GM19455 (cell line): ENCODE measurements around the gene SHMT2.
A peak's percentile ranks its signal among the peaks of the same experiment; 100 is the strongest.

ENCODE experiments used
- ATAC-seq: cut with Tn5 transposase; IDR thresholded peaks from one replicate; pipeline ENCODE4 v1.9.1; 2021; ENCODE audit not compliant: unreplicated experiment

Gene SHMT2

DNA sequence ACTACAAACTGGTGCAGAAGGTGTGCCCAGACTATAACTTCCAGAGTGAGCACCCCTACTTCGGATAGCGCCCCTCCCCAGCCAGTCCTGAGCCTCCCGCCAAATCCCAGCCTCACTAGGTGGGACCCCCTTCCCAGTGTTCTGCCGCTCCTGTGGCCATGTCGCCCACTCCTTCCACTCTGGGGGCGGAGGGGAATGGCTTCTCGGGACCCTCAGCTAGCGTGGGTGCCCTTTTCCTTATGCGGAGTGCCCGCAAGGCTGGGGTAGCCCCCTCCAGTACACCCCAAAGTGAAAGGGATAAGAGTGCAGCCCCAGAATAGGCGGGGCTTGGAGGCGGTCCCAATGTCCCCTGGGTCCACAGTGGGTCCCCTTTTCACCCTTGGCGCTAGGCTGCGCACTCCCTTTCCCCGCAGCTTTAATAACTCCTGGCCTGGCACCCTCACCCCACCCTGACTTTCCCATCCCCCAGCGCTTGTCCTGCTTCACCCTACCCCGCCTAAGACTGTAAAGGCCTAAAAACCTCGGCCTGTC lies 3.8 kb upstream of the SHMT2 start:
- no peak for ATAC-seq

DNA sequence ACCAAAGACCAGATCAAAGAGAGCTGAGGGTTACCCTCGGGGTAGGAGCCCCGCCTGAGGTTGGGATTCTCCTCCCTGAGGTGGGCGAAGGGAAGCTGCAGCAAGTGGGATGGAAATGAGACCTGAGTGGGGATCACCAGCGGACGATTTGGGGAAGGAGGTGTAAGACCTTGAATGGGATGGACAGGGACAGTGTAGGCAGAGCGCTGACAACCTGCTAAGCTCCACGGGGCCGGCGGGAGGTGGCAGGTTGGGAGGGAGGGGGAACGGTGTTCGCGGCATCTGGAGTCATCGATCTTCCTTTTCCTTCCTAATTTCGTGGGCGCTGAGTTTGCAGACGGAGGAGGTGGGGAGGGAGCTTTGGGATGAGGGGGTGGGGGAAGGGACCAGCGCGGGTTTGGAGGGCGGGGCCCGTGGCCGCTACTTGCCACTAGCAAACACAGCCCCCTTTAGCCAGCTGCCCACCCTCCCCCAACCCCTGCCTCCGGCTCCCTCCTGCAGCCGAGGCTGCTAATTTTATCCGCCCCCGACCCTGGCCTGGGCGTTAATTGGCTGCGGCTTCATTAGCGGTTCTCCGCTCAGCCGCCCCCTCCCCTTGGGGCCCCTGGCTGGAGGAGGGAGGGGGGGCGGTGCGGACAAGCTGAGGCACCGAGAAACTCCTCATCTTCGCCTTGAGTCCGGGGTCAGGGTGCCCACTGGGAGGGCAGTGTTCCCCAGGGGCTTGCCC lies 2.8 kb upstream of the SHMT2 start:
- no peak for ATAC-seq

DNA sequence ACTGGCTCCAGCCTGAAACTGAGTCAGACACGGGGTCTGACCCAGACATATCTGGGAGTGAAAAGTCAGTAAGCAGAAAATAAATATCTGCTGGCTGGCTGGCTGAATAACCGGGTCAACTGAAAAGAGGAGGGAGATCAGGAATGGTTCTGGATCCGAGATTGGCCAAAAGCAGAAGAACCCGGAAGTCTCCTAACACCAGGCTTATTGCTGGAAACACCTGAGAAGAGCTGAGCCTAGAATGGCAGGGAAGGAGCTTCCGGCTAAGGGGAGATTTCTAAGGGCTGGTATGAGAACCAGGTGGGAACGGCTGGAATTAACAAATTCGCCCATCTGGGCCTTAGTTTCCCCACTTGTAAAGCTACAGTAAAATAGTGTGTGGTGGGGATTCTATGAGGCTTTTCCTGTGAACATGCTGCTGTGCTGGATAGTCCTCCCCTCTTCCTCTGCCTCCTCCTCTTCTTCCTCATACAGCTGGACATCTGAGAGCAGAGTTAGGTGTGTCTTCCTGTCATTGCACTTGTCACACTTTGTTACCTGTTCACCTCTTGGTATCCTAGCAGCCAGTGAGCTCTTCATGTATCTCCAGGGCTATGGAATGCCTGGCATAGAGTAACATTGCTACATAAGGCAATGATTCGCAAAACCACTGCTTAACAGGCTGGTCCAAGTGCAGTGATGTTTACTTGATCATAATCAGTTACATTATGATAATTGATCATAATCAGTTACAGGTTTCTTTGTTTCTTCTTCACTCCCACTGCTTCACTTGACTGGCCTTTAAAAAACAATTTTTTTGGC lies 2.0 kb upstream of the SHMT2 start:
- no peak for ATAC-seq

DNA sequence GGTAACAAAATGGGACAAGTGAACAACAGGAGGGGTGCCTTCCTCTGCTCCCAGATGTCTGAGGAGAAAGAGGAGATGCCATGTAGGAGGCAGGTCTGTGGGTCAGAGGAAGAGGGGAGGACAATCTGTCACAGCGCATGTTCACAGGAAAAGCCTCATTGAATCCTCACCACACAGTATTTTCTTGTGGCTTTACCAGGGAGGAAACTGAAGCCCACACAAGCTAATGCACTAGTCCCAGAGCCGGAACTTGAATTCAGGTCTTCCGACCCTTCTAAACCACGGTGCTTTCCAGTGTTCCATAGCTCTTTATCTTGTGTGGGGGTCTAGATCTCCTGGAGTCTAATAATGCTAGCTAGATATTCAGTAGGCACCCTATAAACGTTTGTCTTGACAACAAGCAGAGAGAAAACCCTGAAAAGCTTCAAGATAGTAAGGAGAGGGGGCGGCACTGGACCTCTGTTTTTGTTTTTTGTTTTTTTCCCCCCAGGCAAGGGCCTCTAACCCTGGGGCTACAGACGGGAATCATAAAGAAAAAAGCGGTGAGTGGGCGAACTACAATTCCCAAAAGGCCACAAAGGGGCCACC lies 371 bp upstream of the SHMT2 start:
- ATAC-seq = peak; percentile 8

DNA sequence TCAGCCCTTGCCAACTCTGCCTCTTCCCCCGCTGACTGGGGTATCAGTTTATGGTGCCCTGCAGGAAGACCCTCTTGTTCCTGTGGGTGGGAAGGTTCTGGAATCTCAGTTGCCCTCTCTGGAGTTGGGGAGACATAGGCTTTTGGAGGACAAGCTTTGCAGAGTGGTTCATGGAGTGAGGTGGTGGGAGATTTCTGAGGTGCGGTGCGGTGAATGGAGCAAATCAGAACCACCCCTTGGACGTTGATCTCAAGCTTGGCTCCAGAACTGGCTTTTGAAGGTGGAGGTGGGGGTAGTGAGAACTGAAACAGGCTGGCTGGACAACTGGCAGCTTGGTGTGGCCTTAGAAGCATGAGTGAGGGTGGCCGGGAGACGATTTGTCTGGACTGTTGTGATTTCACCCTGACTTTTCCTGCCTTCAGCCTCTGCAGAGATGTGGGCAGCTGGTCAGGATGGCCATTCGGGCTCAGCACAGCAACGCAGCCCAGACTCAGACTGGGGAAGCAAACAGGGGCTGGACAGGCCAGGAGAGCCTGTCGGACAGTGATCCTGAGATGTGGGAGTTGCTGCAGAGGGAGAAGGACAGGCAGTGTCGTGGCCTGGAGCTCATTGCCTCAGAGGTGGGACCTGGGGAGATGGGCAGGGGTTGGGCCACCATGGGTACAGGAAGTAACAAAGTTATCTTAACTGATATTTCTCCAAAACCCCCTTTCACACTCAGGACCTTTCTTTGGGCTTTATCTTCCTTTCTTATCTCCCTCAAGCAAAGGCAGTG lies 1.1 kb downstream of the SHMT2 start:
- no peak for ATAC-seq

DNA sequence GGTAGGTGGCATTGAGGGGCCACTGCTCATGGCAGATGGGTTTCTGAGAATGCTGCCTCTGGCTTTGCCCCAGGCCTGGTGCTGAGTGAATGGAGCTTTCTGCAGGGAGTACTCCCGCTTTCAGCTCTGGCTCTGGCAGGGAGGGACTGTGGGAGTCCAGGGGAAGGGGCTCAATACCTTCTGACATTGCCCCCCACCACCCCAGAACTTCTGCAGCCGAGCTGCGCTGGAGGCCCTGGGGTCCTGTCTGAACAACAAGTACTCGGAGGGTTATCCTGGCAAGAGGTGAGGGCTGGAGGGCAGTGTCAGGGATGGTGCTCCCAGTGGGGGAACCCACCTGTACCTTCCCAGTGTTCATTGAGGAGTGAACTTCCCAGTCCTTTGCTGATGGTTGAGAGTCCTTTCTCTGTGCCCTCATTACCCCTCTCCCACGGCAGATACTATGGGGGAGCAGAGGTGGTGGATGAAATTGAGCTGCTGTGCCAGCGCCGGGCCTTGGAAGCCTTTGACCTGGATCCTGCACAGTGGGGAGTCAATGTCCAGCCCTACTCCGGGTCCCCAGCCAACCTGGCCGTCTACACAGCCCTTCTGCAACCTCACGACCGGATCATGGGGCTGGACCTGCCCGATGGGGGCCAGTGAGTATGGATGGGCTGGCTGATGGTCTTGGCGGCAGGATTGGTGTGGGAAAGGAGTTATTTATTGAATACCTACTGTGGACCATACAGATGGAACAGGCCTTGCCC lies 1.9 kb downstream of the SHMT2 start:
- no peak for ATAC-seq

DNA sequence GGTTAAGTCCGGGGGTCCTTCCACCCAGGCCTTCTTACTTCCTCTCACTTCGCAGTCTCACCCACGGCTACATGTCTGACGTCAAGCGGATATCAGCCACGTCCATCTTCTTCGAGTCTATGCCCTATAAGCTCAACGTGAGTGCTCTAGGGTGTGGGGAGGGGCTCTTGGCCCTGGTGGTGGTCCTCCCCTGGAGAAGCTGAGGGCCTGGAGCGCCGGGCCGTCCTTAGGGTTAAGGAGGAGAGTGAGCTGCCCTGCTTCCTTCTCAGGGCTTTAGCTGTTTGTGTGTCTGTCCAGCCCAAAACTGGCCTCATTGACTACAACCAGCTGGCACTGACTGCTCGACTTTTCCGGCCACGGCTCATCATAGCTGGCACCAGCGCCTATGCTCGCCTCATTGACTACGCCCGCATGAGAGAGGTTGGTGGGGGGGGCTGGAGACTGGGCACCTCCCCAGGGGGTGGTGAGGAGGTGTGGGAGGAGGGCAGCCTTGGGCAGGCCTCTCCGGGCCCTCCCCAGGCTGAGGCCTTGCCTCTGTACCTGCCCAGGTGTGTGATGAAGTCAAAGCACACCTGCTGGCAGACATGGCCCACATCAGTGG lies 2.7 kb downstream of the SHMT2 start:
- ATAC-seq = no peak

DNA sequence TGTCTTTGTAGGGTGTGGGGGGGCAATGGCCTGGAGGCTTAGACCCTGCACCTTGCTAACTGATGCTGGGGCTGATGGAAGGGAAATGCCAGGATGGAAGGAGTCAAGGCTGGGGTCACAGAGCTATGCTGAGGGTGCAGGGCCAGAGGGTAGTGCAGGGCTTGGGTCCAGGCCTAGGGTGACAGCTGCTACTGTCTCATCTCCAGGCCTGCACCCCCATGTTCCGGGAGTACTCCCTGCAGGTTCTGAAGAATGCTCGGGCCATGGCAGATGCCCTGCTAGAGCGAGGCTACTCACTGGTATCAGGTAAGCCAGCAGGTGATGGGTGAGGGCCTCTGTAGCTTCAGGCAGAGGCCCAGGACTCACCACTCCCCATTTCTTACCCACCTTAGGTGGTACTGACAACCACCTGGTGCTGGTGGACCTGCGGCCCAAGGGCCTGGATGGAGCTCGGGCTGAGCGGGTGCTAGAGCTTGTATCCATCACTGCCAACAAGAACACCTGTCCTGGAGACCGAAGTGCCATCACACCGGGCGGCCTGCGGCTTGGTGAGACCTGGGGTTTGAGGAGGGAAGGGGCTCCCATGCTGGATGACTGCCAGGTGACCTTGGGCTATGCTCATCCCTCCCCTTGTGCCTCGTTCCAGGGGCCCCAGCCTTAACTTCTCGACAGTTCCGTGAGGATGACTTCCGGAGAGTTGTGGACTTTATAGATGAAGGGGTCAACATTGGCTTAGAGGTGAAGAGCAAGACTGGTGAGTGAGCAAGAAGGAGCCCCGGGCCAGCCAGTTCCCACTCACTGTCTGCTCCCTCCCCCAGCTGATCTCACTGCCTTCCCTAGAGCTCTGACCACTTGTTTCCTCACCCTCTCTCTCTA lies 4.1 kb downstream of the SHMT2 start:
- no peak for ATAC-seq

DNA sequence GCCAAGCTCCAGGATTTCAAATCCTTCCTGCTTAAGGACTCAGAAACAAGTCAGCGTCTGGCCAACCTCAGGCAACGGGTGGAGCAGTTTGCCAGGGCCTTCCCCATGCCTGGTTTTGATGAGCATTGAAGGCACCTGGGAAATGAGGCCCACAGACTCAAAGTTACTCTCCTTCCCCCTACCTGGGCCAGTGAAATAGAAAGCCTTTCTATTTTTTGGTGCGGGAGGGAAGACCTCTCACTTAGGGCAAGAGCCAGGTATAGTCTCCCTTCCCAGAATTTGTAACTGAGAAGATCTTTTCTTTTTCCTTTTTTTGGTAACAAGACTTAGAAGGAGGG lies 4.7 kb downstream of the SHMT2 start:
- no peak for ATAC-seq

DNA sequence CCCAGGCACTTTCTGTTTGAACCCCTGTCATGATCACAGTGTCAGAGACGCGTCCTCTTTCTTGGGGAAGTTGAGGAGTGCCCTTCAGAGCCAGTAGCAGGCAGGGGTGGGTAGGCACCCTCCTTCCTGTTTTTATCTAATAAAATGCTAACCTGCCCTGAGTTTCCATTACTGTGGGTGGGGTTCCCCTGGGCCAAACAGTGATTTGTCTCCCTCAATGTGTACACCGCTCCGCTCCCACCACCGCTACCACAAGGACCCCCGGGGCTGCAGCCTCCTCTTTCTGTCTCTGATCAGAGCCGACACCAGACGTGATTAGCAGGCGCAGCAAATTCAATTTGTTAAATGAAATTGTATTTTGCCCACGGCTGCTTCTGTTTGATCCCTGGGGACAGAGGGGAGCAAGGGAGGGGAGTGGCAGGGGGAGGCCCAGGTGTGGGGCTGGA lies 5.1 kb downstream of the SHMT2 start:
- no peak for ATAC-seq

DNA sequence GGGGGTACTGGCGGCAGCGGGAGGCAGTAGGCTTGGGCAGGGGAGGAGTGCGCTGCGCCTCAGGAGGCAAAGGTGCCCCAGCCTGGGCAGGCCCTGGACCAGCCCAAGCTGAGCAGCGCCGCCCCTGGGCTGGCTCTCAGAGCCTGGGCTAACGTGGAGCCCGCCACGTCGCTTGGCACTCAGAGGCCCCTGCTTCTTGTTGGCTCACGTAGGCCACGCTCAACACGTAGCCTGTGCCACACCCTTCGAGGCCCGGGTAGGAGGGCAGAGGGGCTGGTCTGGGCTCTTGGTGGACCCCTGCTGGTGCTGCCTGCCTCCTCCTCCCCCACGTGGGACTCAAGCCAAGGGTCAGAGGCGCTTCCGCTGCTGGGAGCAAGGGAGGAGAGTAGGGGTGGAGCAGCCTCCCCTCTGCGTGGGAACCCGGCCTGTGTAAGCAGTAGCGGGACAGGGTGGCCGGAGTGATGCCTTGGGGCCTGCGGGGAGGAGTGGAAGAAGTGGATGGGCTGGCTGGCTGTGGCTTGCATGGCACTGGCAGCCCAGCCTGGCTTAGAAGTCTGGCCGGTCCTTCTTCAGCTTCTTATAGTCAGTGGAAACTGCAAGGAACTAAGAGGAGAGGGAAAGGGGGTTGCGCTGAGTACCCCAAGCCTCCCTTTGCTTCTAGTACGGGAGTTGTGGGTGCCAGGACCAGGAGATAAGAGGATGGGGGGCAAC lies 5.7 kb downstream of the SHMT2 start:
- ATAC-seq = no peak

DNA sequence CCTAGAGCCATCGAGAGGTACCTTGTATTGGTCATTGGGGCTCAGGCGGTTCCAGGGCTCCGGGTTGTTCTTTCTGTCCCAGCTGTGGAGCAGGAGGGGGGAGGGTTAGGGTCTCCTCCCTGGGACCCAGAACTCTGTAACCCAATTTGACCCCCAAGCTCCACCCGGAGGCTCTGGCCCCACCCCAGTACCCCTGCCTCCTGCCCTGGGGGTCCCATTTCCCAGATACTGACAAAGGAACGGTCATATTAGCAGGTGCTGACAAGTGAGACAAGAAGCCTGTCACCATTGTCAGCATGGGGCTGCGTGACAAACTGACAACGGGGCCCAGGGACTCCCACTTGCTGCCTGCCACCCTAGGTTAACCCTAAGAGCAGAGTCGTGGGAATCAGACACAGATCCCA lies 6.2 kb downstream of the SHMT2 start:
- no peak for ATAC-seq

DNA sequence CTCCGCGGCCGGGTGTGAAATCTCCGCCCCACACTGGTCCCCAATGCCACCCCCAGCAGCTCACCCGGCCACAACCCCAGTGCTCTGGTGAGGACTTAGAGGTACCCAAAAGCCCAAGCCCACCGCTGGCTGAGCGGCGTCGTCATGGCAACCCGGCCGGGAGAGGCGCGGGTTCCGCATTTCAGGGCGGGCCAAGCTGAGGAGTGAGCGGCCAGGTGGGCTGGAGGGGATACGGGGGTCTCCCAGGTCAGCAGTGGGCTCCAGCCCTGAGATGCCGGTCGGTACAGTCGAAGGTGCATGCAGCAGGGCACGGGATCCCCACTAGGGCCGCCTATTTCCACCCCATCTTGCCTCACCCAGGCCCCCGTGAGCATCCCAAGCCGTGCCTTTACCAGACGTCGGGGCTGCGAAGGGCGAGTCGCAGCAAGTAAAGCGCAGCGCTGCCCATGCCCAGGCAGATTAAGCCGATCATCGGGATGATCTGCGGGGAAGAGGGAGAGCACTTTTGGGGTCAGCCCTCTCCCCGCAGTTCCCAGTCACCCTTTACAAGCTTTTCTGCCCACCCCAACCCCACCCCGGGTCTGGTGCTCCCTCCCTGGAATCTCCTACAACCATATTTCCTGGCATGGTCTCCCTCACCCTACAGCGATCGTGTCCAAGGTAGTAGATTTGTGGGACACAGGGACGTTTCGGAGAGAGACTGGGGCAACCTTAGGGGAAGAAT lies 6.9 kb downstream of the SHMT2 start:
- no peak for ATAC-seq

DNA sequence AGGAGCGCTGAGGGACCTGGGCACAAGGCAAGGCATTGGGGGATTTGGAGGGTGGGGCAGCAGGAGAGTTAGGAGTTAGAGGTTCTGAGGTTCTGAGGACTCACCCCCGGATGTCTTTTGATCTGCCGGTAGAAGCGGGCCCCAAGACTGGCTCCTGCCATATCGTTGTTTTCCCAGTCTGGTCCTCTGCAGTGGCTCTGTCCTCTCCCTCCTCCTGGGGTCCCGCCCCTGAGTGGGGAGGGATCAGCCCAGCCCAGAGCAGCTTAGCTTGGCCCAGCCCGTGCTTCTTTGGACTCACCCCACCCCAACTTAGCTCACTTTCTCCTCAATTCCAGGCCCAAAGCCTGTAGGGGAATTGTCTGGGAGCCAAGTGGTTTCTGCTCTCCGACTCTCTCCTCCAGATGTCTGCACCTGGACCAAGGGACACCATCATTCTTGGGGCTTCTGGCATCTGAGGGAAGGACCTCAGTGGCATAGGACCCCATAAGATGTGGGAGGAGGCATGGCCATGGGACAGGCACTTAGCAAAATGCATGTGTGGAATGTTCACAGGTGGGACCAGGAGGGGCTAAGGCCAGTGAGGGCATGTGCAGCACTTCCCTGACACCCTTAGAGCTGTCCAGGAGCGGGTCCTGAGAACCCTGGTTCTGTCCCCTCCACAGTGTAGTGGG lies 7.5 kb downstream of the SHMT2 start:
- ATAC-seq = no peak

DNA sequence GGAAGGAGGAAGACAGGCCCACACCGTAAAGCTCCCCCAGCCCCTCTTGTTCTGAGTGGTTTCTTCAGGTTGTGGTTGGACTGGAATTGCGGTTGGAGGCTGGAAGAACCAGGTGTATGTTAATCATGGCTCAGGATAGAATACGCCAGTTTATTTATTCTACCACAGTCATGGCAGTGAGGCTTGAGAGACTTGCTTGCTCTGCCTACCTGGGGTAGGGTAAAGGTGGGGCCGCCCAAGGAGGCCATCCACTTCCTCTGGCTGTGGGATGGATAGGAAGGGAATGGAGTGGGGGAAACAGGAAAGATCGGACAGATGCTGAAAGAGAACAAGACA lies 8.1 kb downstream of the SHMT2 start:
- no peak for ATAC-seq

DNA sequence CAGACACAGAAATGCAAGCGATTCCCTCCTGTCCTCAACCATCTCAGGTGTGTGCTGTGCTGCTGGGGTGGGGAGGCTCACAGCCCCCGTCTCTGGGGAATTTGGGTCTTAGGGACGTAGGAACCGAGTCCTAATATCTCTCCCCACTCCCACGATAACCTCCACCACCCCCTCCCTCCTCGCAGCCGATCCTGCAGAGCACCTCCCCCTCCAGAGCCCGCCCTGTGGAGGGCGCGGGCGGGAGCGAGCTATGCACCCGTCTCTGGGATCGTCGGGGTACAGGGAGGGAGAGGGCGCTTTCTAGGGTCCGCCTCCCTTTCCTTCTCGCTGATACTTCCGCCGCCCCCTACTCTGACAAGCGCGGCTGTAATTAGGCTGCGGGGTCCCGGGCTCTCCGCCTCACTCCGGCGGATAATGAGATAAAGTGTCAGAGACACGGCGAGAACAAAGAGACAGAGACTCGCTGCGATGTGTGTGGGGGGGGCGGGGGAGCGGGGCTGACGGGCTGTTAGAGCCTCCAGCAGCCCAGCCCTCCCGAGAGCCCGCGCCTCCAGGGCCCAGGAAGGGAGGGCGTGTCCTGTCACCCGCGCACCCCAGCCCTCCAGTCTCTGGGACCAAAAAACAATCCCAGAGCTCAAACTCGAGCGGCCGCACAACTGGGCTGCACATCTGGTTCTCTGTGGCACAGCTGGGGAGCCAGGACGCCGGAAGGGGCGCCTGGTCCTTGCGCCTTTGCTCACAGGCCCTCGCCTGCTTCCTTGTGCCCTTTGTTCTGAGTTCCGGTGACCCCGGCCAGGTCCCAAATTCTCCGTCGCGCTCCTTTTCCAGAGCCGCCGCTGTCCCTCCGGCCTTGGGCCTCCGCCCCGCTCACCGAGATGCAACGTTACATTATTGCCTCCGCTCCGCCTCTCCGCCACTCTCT lies 8.7 kb downstream of the SHMT2 start:
- no peak for ATAC-seq
